Esophagus muscularis mucosa (tissue), 4 donors: ENCODE measurements around the gene OR51Q1. TPM values are rescaled to one million over a fixed set of nuclear protein-coding genes. Genes with fewer than 3 reads are reported as not detected.

ENCODE experiments used
- DNase-seq: peaks from one replicate; pipeline ENCODE4 v3.0.0-alpha.2; 2017; ENCODE audit errors: extremely low spot score
- H3K27ac ChIP-seq, 4 donors: fragments of 200-600 bp; sonication (generic); replicated peaks in 1 of 4; 1 replicate in 3 of 4; 2 replicates in 1 of 4; pipeline ENCODE4 v1.5.1; 2016 to 2019; ENCODE audit warnings: mild to moderate bottlenecking in 1 of 4
- H3K27me3 ChIP-seq, 4 donors: fragments of 200-600 bp; sonication (generic); one replicate each; pipeline versions ENCODE4 v1.5.1 to v1.6.0; 2016 to 2019
- H3K36me3 ChIP-seq, 4 donors: fragments of 200-600 bp; sonication (generic); one replicate each; pipeline ENCODE4 v1.5.1; 2016 to 2019
- H3K4me1 ChIP-seq, 4 donors: fragments of 200-600 bp; sonication (generic); one replicate each; pipeline ENCODE4 v1.5.1; 2016 to 2019
- H3K4me3 ChIP-seq, 4 donors: fragments of 200-600 bp; sonication (generic); 1 replicate in 2 of 4; 2 replicates in 2 of 4; pipeline ENCODE4 v1.5.1; 2016 to 2019; ENCODE audit warnings: mild to moderate bottlenecking in 4 of 4, moderate library complexity in 1 of 4
- H3K9me3 ChIP-seq, 4 donors: fragments of 200-600 bp; sonication (generic); 1 replicate in 3 of 4; 2 replicates in 1 of 4; pipeline ENCODE4 v1.5.1; 2016 to 2019
- EP300 ChIP-seq: sonication (generic); formaldehyde crosslinking; IDR thresholded peaks from one replicate; pipeline ENCODE4 v1.6.1; 2017; ENCODE audit warnings: antibody characterized with exemption
- POLR2A ChIP-seq: fragments of 450-650 bp; IDR thresholded peaks from one replicate; pipeline ENCODE4 v1.6.1; 2017; ENCODE audit warnings: antibody characterized with exemption, moderate library complexity, mild to moderate bottlenecking, low read depth
- POLR2AphosphoS5 ChIP-seq, 2 donors: sonication (generic); formaldehyde crosslinking; IDR thresholded peaks; one replicate each; pipeline ENCODE4 v1.6.1; 2017; ENCODE audit warnings: antibody characterized with exemption in 2 of 2
- WGBS: methylation state at CpG from one replicate; pipeline ENCODE4 v1.1.5; 2018; 5-methylcytosine and 5-hydroxymethylcytosine counted together
- intact Hi-C: fragments of 100-400 bp; cut with DNase I; formaldehyde crosslinking; loops from one replicate; pipeline ENCODE4 v1.15.1; 2023
- total RNA-seq, 4 donors: library from RNA; depleted of rRNA; stranded (reverse); fragments of >200 nt; gene quantifications; one replicate each; pipeline versions ENCODE4 v1.1.0 to v1.2.1, GENCODE V29; 2016
- TF ChIP-seq, protein P1 (sequence below), 3 experiments: fragments of 200-600 bp in 2 of 3; fragments of 450-650 bp in 1 of 3; sonication (generic) in 2 of 3; IDR thresholded peaks; one replicate each; pipeline ENCODE4 v1.5.1; 2017 to 2019; ENCODE audit warnings: antibody characterized with exemption in 3 of 3, mild to moderate bottlenecking in 2 of 3, moderate library complexity in 1 of 3

The OR51Q1 gene
- total RNA-seq, 4 donors from 2014 or later: not detected

DNA sequence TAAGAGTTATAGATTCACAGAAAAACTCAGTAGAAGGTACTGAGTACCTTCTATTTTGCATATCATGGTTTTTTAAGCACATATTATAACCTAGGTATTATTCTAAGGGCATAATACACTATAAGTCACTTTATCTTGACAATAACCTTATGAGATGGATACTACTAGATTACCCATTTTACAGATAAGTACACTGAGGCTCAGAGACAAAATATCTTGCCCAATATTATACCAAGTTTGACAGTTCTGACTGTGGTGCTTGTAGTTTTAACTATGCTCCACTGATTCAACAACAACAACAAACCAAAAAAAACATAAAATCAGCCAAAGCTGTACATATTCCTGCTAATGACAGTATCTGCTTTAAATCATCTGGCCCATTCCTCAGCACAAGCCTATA lies 27.8 kb upstream of the OR51Q1 start:
- Histone ChIP-seq H3K4me3 (no peak overlapping the region), H3K36me3 (no peaks in the 10 kb centered on the region), H3K27ac (no peak overlapping the region), H3K27me3 (no peaks in the 10 kb centered on the region), H3K9me3 (no peaks in the 10 kb centered on the region), H3K4me1 (no peaks in the 10 kb centered on the region)
- DNase-seq: no peak
- intact Hi-C loops: no loop called here
- TF ChIP-seq, protein P1, sequence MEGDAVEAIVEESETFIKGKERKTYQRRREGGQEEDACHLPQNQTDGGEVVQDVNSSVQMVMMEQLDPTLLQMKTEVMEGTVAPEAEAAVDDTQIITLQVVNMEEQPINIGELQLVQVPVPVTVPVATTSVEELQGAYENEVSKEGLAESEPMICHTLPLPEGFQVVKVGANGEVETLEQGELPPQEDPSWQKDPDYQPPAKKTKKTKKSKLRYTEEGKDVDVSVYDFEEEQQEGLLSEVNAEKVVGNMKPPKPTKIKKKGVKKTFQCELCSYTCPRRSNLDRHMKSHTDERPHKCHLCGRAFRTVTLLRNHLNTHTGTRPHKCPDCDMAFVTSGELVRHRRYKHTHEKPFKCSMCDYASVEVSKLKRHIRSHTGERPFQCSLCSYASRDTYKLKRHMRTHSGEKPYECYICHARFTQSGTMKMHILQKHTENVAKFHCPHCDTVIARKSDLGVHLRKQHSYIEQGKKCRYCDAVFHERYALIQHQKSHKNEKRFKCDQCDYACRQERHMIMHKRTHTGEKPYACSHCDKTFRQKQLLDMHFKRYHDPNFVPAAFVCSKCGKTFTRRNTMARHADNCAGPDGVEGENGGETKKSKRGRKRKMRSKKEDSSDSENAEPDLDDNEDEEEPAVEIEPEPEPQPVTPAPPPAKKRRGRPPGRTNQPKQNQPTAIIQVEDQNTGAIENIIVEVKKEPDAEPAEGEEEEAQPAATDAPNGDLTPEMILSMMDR (IDR thresholded peaks at IDR 0.05): no peak
- TF ChIP-seq POLR2A (no peak), EP300 (no peak), POLR2AphosphoS5 (IDR thresholded peaks at IDR 0.05) (no peak)

GRCh38 chr11:5398936-5399335 lies 23.0 kb upstream of the OR51Q1 start:
- H3K9me3 ChIP-seq: no peaks in the 10 kb centered on the region
- H3K4me3 ChIP-seq: no peak overlapping the region
- H3K4me1 ChIP-seq: no peaks in the 10 kb centered on the region
- TF ChIP-seq POLR2A: no peak
- H3K27me3 ChIP-seq: no peaks in the 10 kb centered on the region
- no peak overlapping the region for H3K27ac ChIP-seq
- DNase-seq: no peak
- intact Hi-C loops: no loop called here
- no peaks in the 10 kb centered on the region for H3K36me3 ChIP-seq

DNA sequence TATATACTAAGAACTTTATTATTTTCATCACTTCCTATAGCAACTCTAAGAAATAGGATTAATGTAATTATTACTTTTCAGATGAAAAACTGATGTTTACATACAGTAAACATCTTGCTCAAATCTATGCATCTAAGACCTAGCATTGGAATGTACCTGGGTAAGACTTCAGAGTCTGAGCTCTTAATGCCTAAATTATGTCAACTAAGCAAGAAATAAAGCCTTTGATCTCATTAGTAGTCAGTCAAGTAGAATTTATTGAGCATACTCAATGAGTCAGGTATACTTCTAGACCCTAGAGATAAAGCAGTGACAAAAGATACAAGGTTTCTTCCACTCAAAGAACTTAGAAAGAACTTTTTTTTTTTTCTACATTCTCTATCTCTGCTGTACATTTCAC lies 16.7 kb upstream of the OR51Q1 start:
- intact Hi-C loops: no loop called here
- Histone ChIP-seq H3K27me3 (no peaks in the 10 kb centered on the region), H3K9me3 (no peaks in the 10 kb centered on the region), H3K4me3 (no peak overlapping the region), H3K36me3 (no peaks in the 10 kb centered on the region), H3K4me1 (no peaks in the 10 kb centered on the region), H3K27ac (no peak overlapping the region)
- TF ChIP-seq POLR2AphosphoS5 (IDR thresholded peaks at IDR 0.05): no peak
- TF ChIP-seq, protein P1 (IDR thresholded peaks at IDR 0.05): no peak
- no peak for TF ChIP-seq EP300
- TF ChIP-seq POLR2A: no peak
- DNase-seq: no peak

- WGBS: 64% methylated on average over 5 of the region's 5 CpGs
- intact Hi-C loops: no loop called here
- Histone ChIP-seq H3K27ac (no peak overlapping the region), H3K4me1 (no peaks in the 10 kb centered on the region), H3K27me3 (no peaks in the 10 kb centered on the region), H3K4me3 (no peak overlapping the region), H3K36me3 (no peaks in the 10 kb centered on the region), H3K9me3 (no peaks in the 10 kb centered on the region)
- DNase-seq: no peak
- TF ChIP-seq, protein P1 (IDR thresholded peaks at IDR 0.05): no peak
- no peak for TF ChIP-seq POLR2A
- TF ChIP-seq POLR2AphosphoS5 (IDR thresholded peaks at IDR 0.05): no peak
- TF ChIP-seq EP300: no peak
Measured at GRCh38 chr11:5420993-5421392, 918 bp upstream of the OR51Q1 start.

- Histone ChIP-seq H3K36me3 (no peaks in the 10 kb centered on the region), H3K27me3 (no peaks in the 10 kb centered on the region), H3K27ac (no peak overlapping the region), H3K4me1 (no peaks in the 10 kb centered on the region), H3K9me3 (no peaks in the 10 kb centered on the region), H3K4me3 (no peak overlapping the region)
- 76% methylated on average over 3 of the region's 3 CpGs for WGBS
- no peak for DNase-seq
- intact Hi-C loops: no loop called here
- no peak for TF ChIP-seq EP300
Measured at GRCh38 chr11:5423131-5423530, 1.2 kb downstream of the OR51Q1 start.

- 42% methylated on average over 2 of the region's 2 CpGs for WGBS
Measured at GRCh38 chr11:5441414-5441813, 19.5 kb downstream of the OR51Q1 start, which contains the start of gene OR51I1. TSS of gene OR51I1 (minus strand) at chr11:5441514. CDS start at chr11:5441514, 0 bp downstream.

More at GRCh38 chr11:5441414-5441813, 19.5 kb downstream of the OR51Q1 start, which contains the start of gene OR51I1:
- no peaks in the 10 kb centered on the region for H3K36me3 ChIP-seq
- no peaks in the 10 kb centered on the region for H3K9me3 ChIP-seq
- no peaks in the 10 kb centered on the region for H3K27me3 ChIP-seq
- TF ChIP-seq POLR2A: no peak
- TF ChIP-seq POLR2AphosphoS5 (IDR thresholded peaks at IDR 0.05): no peak
- TF ChIP-seq, protein P1 (IDR thresholded peaks at IDR 0.05): no peak
- TF ChIP-seq EP300: no peak
- H3K27ac ChIP-seq: no peak within 1 kb of the TSS
- intact Hi-C loops: no loop called here
- DNase-seq: no peak
- no peaks in the 10 kb centered on the region for H3K4me1 ChIP-seq
- no peak within 1 kb of the TSS for H3K4me3 ChIP-seq
